HG03520 (cell line): ENCODE measurements around the gene NRCAM.

Experiments used
- ATAC-seq: cut with Tn5 transposase; IDR thresholded peaks from one replicate; pipeline ENCODE4 v1.9.1; 2021; ENCODE audit warnings: mild to moderate bottlenecking, moderate library complexity; ENCODE audit not compliant: unreplicated experiment

The NRCAM gene

DNA sequence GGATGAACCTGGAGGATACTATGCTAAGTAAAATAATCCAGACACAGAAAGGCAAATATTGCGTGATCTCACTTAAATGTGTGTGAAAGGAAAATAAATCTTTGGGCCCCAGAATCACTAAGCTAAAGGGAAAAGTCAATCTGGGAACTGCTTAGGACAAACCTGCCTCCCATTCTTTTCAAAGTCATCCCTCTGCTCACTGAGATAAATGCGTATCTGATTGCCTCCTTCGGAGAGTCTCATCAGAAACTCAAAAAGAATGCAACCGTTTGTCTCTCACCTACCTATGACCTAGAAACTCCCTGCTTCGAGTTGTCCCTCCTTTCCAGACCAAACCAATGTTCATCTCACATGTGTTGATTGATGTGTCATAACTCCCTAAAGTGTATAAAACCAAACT is 286.0 kb downstream of the NRCAM start:
- ATAC-seq: no peak

- ATAC-seq: no peak
Measured at GRCh38 chr7:108167460-108167859, 288.8 kb downstream of the NRCAM start.

DNA sequence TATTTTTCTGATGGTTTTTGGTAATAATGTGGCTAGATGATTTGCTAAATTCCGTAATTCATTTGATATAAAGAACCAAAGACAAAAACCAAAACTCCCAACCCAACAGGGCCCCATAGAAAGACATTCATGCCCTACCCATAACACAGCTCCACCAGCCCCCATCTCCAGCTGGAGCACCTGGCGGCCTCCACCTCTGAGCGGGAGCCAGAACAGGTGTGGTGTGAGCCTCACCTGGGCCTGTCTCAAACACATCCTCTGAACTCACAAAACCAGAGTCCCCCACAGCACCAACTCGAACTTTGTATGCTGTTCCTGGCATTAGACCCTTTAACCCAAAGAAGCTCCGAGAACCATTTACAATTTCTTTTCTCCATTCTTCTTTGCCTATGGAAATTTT is 289.5 kb downstream of the NRCAM start:
- ATAC-seq: no peak

DNA sequence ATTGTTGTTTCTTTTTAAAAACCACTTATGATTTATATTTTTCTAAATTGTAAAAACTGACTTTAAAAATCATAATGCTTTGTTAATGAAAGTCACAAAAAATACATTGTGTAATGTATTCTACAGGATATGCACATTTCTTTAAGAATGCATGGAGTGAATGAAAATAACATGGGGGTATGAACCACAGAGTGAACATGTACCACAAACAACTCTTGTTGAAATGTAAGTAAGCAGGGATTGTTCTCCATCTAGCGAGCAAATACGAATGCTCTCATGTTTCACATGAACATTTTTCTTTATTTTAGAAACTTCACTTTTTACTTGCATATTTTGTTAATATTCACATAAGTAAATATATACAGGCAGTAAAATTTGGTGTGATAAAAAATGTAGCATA is 290.5 kb downstream of the NRCAM start:
- ATAC-seq: no peak

DNA sequence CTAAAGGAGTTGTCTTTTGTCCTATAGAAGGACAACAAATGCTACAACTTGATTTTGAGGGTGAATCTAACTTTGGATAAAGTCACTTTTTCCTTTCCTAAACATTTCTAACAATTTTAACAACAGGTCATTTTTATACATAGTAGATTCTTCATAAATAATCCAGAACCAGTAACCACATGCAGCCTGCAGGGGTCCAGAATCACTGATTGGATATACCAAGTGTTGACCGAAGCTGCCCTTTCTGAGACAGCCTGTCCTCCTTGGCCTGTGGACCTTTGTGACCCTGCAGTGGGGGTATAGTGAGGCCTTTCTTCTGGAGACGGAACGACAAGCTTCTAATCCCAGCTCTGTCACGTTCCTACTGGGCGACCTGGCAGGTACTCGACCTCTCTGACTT is 291.3 kb downstream of the NRCAM start:
- ATAC-seq: no peak

DNA sequence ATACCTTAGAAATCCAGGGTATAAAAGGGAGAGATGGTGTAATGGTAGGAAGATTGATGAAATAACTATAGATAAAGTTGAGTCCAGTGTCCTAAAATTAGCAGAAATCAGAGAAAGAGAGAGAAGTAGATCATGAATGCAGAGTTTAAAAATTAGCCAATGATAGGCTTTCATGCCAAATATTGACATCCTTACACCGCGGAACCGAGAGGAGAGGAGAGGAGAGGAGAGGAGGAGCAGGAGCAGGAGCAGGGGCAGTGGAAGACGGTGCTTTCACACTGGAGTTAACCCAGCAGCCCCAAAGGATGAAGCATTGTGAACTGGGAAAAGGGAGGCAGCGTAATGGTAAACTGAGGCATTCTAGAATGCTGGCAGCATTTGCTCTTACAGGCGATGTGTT is 291.9 kb downstream of the NRCAM start:
- no peak for ATAC-seq

DNA sequence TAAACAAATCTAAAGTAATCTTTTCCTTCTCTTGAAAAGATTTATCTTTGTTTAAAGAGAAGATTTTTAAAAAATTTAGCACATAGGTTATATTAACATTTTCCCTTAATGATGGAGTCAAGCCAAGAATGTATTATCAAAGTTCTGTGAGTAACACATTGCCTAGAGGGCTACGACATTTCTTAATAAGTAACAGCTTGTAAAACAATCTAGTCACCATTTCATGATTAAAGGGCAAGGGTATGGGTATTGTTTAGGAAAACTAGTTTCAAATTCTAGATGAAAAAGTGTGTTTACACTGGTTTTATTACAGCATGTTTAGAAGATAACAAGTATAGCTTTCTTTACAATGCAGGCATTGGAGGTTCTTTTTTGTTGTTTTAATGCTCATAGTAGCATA is 297.5 kb downstream of the NRCAM start:
- no peak for ATAC-seq

GRCh38 chr7:108157606-108158335 is 298.5 kb downstream of the NRCAM start:
- no peak for ATAC-seq

DNA sequence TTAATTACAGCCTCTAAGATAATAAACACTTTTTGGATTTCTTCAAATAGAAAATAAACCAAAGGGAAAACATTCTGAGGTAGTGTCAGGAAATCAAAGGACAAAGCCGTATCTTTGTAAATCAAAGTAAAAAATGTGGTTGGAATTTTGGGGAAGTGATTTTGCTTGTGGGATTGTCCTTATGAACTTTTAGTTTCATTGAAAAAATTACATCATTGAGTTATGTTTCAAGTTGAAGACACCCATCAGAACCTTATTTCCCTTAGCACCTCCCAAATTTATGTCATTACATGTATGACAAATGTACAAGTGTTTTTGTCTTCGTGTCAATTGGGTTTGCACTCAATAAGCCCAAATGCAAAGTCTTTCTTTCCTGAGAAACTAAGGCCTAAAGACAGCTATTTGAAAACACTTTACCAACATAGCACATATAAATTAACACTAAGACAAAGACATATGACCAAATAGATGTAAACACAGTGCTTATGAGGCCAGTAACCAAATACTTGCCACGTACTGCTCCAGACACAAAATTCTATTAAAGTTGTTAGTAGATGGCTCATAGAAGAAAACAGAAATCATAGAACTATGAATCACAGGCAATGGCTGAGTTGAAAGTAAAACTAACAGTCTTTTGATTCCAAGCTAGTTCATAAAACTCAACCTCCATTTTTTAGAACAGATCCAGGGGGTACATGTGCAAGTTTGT is 299.2 kb downstream of the NRCAM start:
- ATAC-seq: no peak

GRCh38 chr7:108152198-108152597 is 304.0 kb downstream of the NRCAM start:
- ATAC-seq: no peak

GRCh38 chr7:108149908-108150307 is 306.3 kb downstream of the NRCAM start:
- no peak for ATAC-seq

DNA sequence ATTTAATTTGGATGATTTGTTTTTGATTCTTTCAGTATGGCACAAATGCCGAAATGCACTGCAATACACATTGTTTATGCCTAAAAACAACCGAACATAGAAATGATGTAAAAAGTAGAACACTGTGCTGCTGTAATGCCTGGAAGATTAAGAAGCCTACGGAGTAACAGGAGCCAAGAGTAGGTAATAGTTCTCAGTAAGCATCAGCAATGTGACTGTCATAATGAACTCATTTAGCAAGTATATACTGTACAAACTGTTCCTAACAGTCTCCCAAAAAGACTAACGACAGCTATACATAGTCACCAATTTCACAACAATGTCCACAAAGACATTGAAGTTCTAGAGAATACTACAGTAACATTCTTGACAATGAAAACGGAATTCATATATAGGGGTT is 307.1 kb downstream of the NRCAM start:
- no peak for ATAC-seq

GRCh38 chr7:108147031-108147563 is 309.1 kb downstream of the NRCAM start:
- ATAC-seq: no peak

GRCh38 chr7:108146070-108146842 is 310.0 kb downstream of the NRCAM start:
- ATAC-seq: peak; percentile 54

GRCh38 chr7:108145401-108145800 is 310.8 kb downstream of the NRCAM start:
- ATAC-seq: no peak

DNA sequence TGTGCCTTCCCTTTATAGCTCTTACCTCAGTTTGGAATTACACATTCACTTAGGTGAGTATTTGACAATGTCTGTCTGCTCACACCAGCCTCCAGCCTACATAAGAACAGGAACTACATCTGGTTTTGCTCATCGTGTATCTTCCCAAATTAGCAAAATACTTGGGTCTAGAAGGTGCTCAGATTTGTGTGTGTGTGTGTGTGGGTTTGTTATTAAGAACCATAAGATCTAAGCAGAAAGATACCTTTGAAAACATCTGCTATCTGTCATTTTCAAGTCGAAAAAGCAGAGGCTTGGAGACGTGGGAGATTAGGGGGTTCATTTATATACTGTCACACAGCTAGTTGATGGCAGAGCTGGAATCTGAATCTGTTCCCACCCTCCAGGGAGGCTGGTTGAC is 311.3 kb downstream of the NRCAM start:
- ATAC-seq: no peak

DNA sequence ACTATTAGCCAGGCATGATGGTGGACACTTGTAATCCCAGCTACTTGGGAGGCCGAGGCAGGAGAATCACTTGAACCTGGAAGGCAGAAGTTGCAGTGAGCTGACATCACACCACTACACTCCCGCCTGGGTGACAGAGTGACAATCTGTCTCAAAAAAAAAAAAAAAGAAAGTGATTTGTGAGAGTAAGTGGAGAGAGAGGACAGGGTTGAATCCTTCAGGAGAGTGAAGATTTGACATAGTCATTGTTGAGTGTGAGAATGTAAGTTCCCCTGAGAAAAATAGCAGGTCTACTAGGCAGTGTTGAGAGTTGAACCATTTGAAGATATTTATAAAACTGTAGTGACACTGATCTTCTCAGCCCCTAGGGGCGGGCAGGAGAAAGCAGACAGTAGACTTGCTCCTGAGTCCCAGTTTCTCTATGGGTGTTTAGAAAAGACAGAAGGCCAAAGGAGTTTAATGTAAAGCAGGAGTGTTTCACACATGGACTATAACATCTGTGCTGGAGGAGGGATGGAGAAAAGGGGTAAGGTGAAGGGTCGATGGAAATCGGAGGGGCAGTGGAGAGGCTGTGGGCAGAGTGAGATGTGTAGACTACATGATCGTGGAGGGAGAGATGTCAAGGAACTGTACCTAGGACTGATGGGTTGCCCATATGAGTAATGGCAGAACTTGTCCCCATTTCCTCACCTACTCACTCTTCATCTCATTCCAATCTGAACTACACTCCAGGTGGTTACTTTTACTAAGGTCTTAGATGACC is 312.4 kb downstream of the NRCAM start:
- ATAC-seq: no peak

- no peak for ATAC-seq
Measured at GRCh38 chr7:108142675-108143259, 313.5 kb downstream of the NRCAM start.

GRCh38 chr7:108142180-108142579 is 314.1 kb downstream of the NRCAM start:
- ATAC-seq: no peak

- no peak for ATAC-seq
Measured at GRCh38 chr7:108140671-108141070, 315.6 kb downstream of the NRCAM start.
